Ascending aorta (tissue), 2 donors: ENCODE measurements around the gene PLAC1. TPM values are rescaled to one million over a fixed set of nuclear protein-coding genes. Genes with fewer than 3 reads are reported as not detected.
A peak's percentile ranks its signal among the peaks of the same experiment; 100 is the strongest.

Experiments used
- DNase-seq, 2 donors: peaks; one replicate each; pipeline ENCODE4 v3.0.0-alpha.2; 2019; ENCODE audit warnings: low spot score in 2 of 2
- H3K27ac ChIP-seq, 2 donors: fragments of 200-600 bp; sonication (generic); one replicate each; pipeline ENCODE4 v1.5.1; 2016 to 2017; ENCODE audit warnings: mild to moderate bottlenecking in 1 of 2
- H3K27me3 ChIP-seq: fragments of 200-600 bp; sonication (generic); one replicate; pipeline ENCODE4 v1.5.1; 2017
- H3K36me3 ChIP-seq, 2 donors: fragments of 200-600 bp; sonication (generic); one replicate each; pipeline ENCODE4 v1.5.1; 2016
- H3K4me1 ChIP-seq, 2 donors: fragments of 200-600 bp; sonication (generic); one replicate each; pipeline ENCODE4 v1.5.1; 2016 to 2017; ENCODE audit warnings: mild to moderate bottlenecking in 1 of 2
- H3K4me3 ChIP-seq, 2 donors: fragments of 200-600 bp; sonication (generic); one replicate each; pipeline ENCODE4 v1.5.1; 2016 to 2017; ENCODE audit warnings: mild to moderate bottlenecking in 1 of 2
- H3K9me3 ChIP-seq, 2 donors: fragments of 200-600 bp; sonication (generic); one replicate each; pipeline ENCODE4 v1.5.1; 2016
- intact Hi-C: fragments of 100-400 bp; cut with DNase I; formaldehyde crosslinking; loops from one replicate; pipeline ENCODE4 v1.15.1; 2023
- total RNA-seq: library from RNA; depleted of rRNA; stranded (reverse); fragments of >200 nt; gene quantifications from one replicate; pipeline ENCODE4 v1.1.0, GENCODE V29; 2016
- TF ChIP-seq, protein P1 (sequence below), 3 experiments: fragments of 200-600 bp in 2 of 3; fragments of 450-650 bp in 1 of 3; sonication (generic) in 2 of 3; IDR thresholded peaks; one replicate each; pipeline ENCODE4 v1.5.1; 2016 to 2019; ENCODE audit warnings: antibody characterized with exemption in 3 of 3, mild to moderate bottlenecking in 1 of 3, moderate library complexity in 1 of 3

The PLAC1 gene
- total RNA-seq, 1 donor from 2014 or later, result not detected

DNA sequence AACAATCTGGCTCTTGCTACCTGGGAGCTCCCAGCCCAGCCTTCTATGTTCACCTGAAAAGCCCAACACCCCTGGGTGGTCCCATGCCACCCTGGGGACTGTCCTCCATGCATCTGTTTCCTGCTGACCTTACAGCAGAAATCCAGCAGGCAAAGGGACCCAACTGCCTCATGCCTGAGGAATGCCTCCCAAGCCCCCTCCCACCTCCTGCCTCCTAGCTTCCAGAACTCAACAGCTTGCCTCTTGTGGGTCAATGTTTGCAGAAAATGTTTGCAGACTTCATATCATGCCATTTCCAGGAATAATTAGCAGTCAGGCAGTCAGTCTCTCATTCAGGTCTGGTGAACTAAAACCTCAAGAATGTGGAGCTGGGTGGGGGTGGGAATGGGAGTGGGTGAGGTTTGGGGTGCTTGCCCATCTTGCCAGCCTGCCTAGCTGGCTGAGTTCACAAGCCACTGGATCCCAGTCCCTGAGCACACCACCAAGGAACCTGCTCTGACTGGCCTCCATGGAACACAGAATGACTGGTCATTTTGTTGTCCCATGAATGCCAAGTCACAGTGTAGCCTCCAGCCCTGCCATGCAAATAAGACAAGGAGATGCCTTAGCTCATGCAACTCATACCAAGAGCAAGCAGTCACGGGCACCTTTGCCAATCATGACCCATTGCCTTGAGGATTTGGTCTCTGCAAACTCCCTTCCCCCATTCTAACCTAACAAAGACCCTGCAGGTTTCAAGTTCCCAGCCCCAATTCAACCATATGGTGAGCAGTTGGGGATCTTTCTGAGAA lies 12.1 kb upstream of the PLAC1 start:
- Histone ChIP-seq H3K27ac (peak overlapping the region in 1 of 2 donors; percentile 38), H3K27me3 (no peaks in the 10 kb centered on the region), H3K36me3 (no peaks in the 10 kb centered on the region), H3K4me3 (no peak overlapping the region), H3K9me3 (no peaks in the 10 kb centered on the region), H3K4me1 (no peaks in the 10 kb centered on the region)
- peak in 1 of 2 donors; percentile 65 for DNase-seq
- TF ChIP-seq, protein P1, sequence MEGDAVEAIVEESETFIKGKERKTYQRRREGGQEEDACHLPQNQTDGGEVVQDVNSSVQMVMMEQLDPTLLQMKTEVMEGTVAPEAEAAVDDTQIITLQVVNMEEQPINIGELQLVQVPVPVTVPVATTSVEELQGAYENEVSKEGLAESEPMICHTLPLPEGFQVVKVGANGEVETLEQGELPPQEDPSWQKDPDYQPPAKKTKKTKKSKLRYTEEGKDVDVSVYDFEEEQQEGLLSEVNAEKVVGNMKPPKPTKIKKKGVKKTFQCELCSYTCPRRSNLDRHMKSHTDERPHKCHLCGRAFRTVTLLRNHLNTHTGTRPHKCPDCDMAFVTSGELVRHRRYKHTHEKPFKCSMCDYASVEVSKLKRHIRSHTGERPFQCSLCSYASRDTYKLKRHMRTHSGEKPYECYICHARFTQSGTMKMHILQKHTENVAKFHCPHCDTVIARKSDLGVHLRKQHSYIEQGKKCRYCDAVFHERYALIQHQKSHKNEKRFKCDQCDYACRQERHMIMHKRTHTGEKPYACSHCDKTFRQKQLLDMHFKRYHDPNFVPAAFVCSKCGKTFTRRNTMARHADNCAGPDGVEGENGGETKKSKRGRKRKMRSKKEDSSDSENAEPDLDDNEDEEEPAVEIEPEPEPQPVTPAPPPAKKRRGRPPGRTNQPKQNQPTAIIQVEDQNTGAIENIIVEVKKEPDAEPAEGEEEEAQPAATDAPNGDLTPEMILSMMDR (IDR thresholded peaks at IDR 0.05), result no peak
- intact Hi-C loops, result no loop called here

DNA sequence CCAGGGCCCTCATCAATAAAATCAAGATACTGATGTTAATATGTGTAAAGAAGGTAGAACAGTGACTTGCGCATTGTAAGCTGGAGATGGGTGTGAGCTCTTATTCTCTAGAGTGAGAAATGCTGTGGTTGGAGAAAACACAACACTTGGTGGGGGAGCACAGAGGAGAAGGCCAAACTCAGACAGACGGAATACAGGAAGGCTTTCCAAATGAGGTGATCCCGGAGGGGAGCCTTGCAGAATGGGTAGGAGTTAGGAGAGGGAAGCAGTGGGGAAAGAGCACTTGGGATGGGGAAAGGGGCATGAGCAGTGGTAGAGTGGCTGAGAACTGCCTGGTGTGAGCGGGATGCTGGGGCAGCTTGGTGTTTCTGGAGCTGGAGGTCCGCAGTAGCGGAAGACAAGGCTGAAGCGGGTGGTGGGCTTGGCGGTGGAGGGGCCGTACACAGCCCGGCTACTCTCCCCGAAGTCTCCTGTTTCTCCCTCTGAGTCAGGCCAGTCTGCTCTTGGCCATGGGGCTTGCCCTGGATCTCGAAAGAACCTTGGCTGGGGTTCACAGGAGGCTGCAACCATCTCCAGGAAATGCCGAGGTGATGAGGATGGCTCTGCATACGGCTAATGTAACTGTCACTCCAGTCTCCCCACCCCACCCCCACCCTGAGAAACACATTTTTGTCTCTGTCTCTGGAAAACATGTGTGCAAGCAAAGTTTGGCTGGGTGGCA lies 11.3 kb upstream of the PLAC1 start:
- Histone ChIP-seq H3K4me3 (no peak overlapping the region), H3K4me1 (no peaks in the 10 kb centered on the region), H3K27ac (peak overlapping the region in 1 of 2 donors; percentile 38), H3K27me3 (no peaks in the 10 kb centered on the region), H3K36me3 (no peaks in the 10 kb centered on the region), H3K9me3 (no peaks in the 10 kb centered on the region)
- intact Hi-C loops, result no loop called here
- TF ChIP-seq, protein P1 (IDR thresholded peaks at IDR 0.05), result no peak
- no peak for DNase-seq

DNA sequence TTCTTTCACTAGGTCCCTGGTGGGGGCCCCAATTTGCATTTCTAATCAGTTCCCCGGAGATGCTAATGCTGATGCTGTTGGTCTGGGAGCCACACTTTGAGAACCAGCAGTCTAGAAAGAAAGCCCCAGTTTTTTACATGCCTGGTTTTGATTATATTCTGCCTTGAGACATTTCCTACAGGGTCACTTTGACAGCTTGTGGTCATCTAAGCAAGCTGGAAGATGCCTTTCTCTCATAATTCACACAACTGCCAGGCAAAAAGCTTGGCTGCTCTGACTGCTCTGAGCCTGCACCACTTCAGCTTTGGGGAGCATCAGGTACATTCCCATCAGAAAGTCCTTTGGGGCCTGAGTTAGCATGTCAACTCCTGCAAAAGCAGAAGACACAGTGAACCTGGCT lies 5.9 kb upstream of the PLAC1 start:
- H3K4me1 ChIP-seq, result no peaks in the 10 kb centered on the region
- H3K27me3 ChIP-seq, result no peaks in the 10 kb centered on the region
- H3K27ac ChIP-seq, result no peak overlapping the region
- no peak for DNase-seq
- TF ChIP-seq, protein P1 (IDR thresholded peaks at IDR 0.05), result no peak
- no peak overlapping the region for H3K4me3 ChIP-seq
- no peaks in the 10 kb centered on the region for H3K9me3 ChIP-seq
- H3K36me3 ChIP-seq, result no peaks in the 10 kb centered on the region
- intact Hi-C loops, result no loop called here

DNA sequence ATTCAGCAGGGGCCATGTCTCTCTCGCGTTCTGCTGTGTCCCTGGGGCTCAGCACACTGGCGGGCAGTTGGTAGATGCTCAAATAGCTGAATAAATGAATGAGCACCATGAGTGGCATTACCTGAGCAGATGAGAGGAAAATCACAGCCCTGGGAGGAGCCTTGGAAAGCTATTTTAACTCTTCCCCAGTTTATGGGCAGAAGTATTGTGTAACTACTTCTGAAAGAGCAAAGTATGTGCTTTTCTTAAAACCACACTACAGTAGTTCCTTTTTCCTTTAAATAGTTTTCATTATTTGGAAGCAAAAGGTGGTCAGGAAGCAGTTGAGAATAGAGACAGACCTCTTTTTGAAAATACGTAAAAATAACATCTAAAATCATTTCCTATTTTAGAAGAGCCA lies 3.0 kb upstream of the PLAC1 start:
- H3K36me3 ChIP-seq, result no peaks in the 10 kb centered on the region
- no peak for DNase-seq
- H3K4me3 ChIP-seq, result no peak overlapping the region
- no peaks in the 10 kb centered on the region for H3K27me3 ChIP-seq
- TF ChIP-seq, protein P1 (IDR thresholded peaks at IDR 0.05), result no peak
- intact Hi-C loops, result no loop called here
- no peaks in the 10 kb centered on the region for H3K4me1 ChIP-seq
- no peak overlapping the region for H3K27ac ChIP-seq
- H3K9me3 ChIP-seq, result no peaks in the 10 kb centered on the region

DNA sequence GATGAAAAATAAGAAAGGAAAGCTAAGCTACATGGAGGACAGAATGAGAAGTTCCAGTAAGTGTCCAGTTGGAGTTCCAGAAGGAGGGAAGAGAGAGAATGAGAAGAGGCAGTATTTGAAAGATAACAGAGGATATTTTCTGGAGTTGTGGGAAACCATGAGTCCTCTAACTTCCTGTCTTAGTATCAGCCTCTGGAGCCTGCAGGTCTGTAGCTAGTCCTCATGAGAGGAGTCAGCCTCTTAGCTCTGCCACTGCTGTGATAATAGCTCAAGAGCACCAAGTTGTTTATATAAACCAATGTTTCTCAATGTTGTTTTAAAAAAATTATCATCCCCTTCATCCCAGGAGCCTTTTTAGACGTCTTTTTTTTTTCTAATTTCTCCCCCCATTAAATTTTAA lies 2.4 kb upstream of the PLAC1 start:
- H3K4me1 ChIP-seq, result no peaks in the 10 kb centered on the region
- TF ChIP-seq, protein P1 (IDR thresholded peaks at IDR 0.05), result no peak
- no peak overlapping the region for H3K4me3 ChIP-seq
- no peaks in the 10 kb centered on the region for H3K27me3 ChIP-seq
- H3K27ac ChIP-seq, result no peak overlapping the region
- intact Hi-C loops, result no loop called here
- no peak for DNase-seq
- H3K36me3 ChIP-seq, result no peaks in the 10 kb centered on the region
- no peaks in the 10 kb centered on the region for H3K9me3 ChIP-seq
